Measurements from ENCODE around the gene OAF.

Gene OAF

DNA sequence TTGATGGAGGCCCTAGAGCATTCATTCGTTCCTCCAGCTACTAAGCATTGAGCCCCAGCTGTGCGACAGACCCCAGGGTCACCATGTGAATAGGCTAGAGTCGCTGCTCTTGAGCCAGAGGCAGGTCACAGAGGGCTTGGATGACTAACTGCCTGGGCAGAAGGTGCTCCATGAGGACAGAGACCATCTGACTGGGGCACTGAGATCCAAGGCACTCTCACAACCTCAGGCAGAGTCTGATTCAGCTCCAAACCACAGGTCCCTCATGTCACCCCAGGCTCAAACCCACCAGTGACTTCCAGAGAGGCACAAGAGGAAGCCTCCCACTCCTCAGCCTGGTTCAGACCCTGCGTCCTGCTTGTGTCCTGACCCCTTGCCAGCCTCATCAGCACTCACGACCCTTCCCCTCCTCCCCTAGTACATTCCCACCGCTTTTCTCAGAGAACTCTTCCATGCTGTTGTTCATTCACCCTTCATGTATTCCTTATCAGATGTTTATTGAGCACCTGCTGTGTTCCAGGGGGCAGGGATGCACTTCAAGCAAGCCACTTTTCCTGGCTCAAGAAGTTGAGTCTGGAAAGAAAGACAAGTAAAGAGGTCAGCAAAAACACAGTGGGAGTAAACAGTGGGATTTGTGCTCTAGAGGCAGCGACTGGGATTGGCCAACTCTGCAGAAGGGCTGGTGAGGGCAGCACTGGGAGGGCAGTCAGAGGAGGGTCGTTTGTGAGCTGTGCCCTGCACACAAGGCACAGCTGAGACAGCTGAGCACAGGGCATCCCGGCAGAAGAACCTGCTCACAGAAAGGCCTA is 9.3 kb downstream of the OAF start:
- Histone ChIP-seq H3K4me3 (replicated peaks; ENCODE audit: insufficient read depth, low read length) (no peak overlapping the region), H3K27me3 (ENCODE audit: insufficient read depth, poor library complexity, severe bottlenecking) (no peaks in the 10 kb centered on the region), H3K27ac (replicated peaks) (no peak overlapping the region)
- TF ChIP-seq SPI1 (IDR thresholded peaks at IDR 0.05; ENCODE audit: borderline replicate concordance, low read depth) (no peak), POLR2AphosphoS5 (IDR thresholded peaks at IDR 0.05; ENCODE audit: low read depth) (no peak), GABPA (IDR thresholded peaks at IDR 0.05; ENCODE audit: low read depth) (no peak)
- TF ChIP-seq, protein P1, sequence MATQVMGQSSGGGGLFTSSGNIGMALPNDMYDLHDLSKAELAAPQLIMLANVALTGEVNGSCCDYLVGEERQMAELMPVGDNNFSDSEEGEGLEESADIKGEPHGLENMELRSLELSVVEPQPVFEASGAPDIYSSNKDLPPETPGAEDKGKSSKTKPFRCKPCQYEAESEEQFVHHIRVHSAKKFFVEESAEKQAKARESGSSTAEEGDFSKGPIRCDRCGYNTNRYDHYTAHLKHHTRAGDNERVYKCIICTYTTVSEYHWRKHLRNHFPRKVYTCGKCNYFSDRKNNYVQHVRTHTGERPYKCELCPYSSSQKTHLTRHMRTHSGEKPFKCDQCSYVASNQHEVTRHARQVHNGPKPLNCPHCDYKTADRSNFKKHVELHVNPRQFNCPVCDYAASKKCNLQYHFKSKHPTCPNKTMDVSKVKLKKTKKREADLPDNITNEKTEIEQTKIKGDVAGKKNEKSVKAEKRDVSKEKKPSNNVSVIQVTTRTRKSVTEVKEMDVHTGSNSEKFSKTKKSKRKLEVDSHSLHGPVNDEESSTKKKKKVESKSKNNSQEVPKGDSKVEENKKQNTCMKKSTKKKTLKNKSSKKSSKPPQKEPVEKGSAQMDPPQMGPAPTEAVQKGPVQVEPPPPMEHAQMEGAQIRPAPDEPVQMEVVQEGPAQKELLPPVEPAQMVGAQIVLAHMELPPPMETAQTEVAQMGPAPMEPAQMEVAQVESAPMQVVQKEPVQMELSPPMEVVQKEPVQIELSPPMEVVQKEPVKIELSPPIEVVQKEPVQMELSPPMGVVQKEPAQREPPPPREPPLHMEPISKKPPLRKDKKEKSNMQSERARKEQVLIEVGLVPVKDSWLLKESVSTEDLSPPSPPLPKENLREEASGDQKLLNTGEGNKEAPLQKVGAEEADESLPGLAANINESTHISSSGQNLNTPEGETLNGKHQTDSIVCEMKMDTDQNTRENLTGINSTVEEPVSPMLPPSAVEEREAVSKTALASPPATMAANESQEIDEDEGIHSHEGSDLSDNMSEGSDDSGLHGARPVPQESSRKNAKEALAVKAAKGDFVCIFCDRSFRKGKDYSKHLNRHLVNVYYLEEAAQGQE (IDR thresholded peaks at IDR 0.05; ENCODE audit: insufficient replicate concordance, low read depth), result no peak
- TF ChIP-seq, protein P2, sequence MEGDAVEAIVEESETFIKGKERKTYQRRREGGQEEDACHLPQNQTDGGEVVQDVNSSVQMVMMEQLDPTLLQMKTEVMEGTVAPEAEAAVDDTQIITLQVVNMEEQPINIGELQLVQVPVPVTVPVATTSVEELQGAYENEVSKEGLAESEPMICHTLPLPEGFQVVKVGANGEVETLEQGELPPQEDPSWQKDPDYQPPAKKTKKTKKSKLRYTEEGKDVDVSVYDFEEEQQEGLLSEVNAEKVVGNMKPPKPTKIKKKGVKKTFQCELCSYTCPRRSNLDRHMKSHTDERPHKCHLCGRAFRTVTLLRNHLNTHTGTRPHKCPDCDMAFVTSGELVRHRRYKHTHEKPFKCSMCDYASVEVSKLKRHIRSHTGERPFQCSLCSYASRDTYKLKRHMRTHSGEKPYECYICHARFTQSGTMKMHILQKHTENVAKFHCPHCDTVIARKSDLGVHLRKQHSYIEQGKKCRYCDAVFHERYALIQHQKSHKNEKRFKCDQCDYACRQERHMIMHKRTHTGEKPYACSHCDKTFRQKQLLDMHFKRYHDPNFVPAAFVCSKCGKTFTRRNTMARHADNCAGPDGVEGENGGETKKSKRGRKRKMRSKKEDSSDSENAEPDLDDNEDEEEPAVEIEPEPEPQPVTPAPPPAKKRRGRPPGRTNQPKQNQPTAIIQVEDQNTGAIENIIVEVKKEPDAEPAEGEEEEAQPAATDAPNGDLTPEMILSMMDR (IDR thresholded peaks at IDR 0.05; ENCODE audit: insufficient read depth, low read length), result no peak
- no peak for DNase-seq (ENCODE audit: low read depth in 1 of 2, low spot score in 1 of 2)

DNA sequence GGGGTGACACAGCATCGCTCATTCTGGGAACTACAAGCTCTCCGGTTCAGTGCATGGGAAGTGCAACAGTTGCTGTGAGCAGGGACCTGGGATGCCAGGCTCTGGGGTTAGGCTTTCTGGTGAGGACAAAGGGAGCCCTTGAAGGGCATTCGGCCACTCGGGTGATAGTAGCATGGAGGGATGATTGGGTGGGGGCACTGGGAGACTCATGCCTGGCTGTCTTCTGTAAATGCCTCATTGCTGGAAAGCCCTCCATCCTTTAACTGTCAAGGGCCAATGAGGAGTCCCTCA is 9.9 kb downstream of the OAF start:
- Histone ChIP-seq H3K4me3 (replicated peaks; ENCODE audit: insufficient read depth, low read length) (no peak overlapping the region), H3K27me3 (ENCODE audit: insufficient read depth, poor library complexity, severe bottlenecking) (no peaks in the 10 kb centered on the region), H3K27ac (replicated peaks) (no peak overlapping the region)
- DNase-seq (ENCODE audit: low read depth in 1 of 2, low spot score in 1 of 2), result no peak
- TF ChIP-seq SPI1 (IDR thresholded peaks at IDR 0.05; ENCODE audit: borderline replicate concordance, low read depth) (no peak), POLR2AphosphoS5 (IDR thresholded peaks at IDR 0.05; ENCODE audit: low read depth) (no peak), GABPA (IDR thresholded peaks at IDR 0.05; ENCODE audit: low read depth) (no peak)
- TF ChIP-seq, protein P2 (IDR thresholded peaks at IDR 0.05; ENCODE audit: insufficient read depth, low read length), result no peak
- TF ChIP-seq, protein P1 (IDR thresholded peaks at IDR 0.05; ENCODE audit: insufficient replicate concordance, low read depth), result no peak

DNA sequence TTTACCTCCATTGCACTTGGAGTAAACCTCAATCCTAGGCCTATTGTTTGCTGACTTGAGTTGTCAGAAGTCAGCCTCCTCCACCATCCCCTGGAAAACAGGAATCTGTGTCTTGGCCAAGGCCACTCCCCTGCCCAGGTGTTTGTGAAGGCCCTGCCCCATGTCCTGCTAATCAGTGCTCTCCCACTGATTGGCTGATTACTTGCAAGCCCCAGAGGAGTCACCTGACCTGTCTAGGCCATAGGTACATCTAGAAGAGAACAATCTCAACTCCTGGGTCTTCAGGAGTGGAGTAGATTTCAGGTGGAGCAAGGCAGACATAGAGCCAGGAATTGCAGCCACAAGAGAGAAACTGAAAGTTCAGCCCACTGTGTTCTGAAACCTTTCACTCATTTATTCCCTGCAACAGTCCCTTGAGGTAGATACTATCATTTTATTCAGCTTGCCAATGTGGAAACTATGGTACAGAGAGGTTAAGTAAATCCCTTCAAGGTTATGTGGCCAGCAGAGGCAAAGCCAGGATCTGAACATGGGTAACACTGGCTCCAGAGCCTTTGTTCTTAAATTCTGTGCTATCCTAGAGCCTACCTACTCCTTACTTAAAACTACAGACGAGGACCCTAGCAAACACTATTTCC is 10.4 kb downstream of the OAF start:
- TF ChIP-seq, protein P1 (IDR thresholded peaks at IDR 0.05; ENCODE audit: insufficient replicate concordance, low read depth), result no peak
- TF ChIP-seq SPI1 (IDR thresholded peaks at IDR 0.05; ENCODE audit: borderline replicate concordance, low read depth) (no peak), POLR2AphosphoS5 (IDR thresholded peaks at IDR 0.05; ENCODE audit: low read depth) (no peak), GABPA (IDR thresholded peaks at IDR 0.05; ENCODE audit: low read depth) (no peak)
- TF ChIP-seq, protein P2 (IDR thresholded peaks at IDR 0.05; ENCODE audit: insufficient read depth, low read length), result no peak
- H3K4me3 ChIP-seq (replicated peaks; ENCODE audit: insufficient read depth, low read length), result no peak overlapping the region
- DNase-seq (ENCODE audit: low read depth in 1 of 2, low spot score in 1 of 2), result no peak
- no peak overlapping the region for H3K27ac ChIP-seq (replicated peaks)
- no peaks in the 10 kb centered on the region for H3K27me3 ChIP-seq (ENCODE audit: insufficient read depth, poor library complexity, severe bottlenecking)
